Panc1 (cell line): ENCODE data around the gene SOSTDC1. TPM values are rescaled to one million over a fixed set of nuclear protein-coding genes. Genes with fewer than 3 reads are reported as not detected.

Experiments
- ATAC-seq: fragments of 200-7000 bp; cut with Tn5 transposase; 2 replicates; pipeline ENCODE4 v1.9.1; 2020; ENCODE audit warnings: mild to moderate bottlenecking, moderate library complexity
- BruUV-seq: library from RNA; stranded (reverse); fragments of 400-500 nt; replicated peaks from 2 replicates; lab custom pipeline; 2021; lab: Mats Ljungman, UMichigan
- CTCF ChIA-PET: fragments of 300-600 bp; sonication (Branson Sonifier 250); formaldehyde crosslinking; loops from one replicate; lab custom pipeline; 2022; ENCODE audit warnings: antibody characterized with exemption; lab: Charles Lee
- POLR2A ChIA-PET: fragments of 300-600 bp; sonication (Branson Sonifier 250); formaldehyde crosslinking; loops from one replicate; lab custom pipeline; 2022; ENCODE audit warnings: antibody characterized with exemption; lab: Charles Lee
- DNase-seq: peaks from one replicate; pipeline ENCODE4 v3.0.0-alpha.2; 2010; ENCODE audit warnings: low read depth, low spot score
- H3K27ac ChIP-seq: 2 replicates; pipeline ENCODE4 v1.5.1; 2011; ENCODE audit warnings: mild to moderate bottlenecking, low read length, inconsistent platforms
- H3K27me3 ChIP-seq: fragments of 200-500 bp; sonication (Bioruptor generic); 2 replicates; pipeline ENCODE4 v1.6.0; 2014; ENCODE audit warnings: low read length, inconsistent platforms; ENCODE audit not compliant: control insufficient read depth, insufficient read depth
- H3K36me3 ChIP-seq: fragments of 200-500 bp; sonication (Bioruptor generic); 2 replicates; pipeline ENCODE4 v1.5.1; 2014; ENCODE audit warnings: inconsistent platforms, mild to moderate bottlenecking, low read length, moderate library complexity; ENCODE audit not compliant: control insufficient read depth, insufficient read depth
- H3K4me1 ChIP-seq: 2 replicates; pipeline ENCODE4 v1.5.1; 2011; ENCODE audit warnings: inconsistent platforms, mild to moderate bottlenecking, low read length, moderate library complexity; ENCODE audit not compliant: control insufficient read depth, insufficient read depth
- H3K4me3 ChIP-seq, 2 experiments: 2 replicates each; pipeline ENCODE4 v1.5.1; 2011 to 2012; ENCODE audit warnings: low read depth in 2 of 2, low read length in 2 of 2, mild to moderate bottlenecking in 2 of 2, inconsistent platforms in 1 of 2, moderate library complexity in 1 of 2
- H3K9me3 ChIP-seq: fragments of 200-500 bp; sonication (Bioruptor generic); 2 replicates; pipeline ENCODE4 v1.5.1; 2014; ENCODE audit warnings: low read depth, mild to moderate bottlenecking, inconsistent platforms, low read length, moderate library complexity; ENCODE audit not compliant: control insufficient read depth, insufficient read depth
- CTCF ChIP-seq: fragments of 450-650 bp; IDR thresholded peaks from 2 replicates; pipeline ENCODE4 v1.5.1; 2017; ENCODE audit warnings: mild to moderate bottlenecking
- POLR2AphosphoS5 ChIP-seq: IDR thresholded peaks from 2 replicates; pipeline ENCODE4 v1.6.1; 2012; ENCODE audit warnings: mild to moderate bottlenecking, low read depth, low read length, moderate library complexity
- REST ChIP-seq, 2 experiments: IDR thresholded peaks; 2 replicates each; pipeline ENCODE4 v1.6.1; 2011 to 2012; ENCODE audit warnings: low read depth in 2 of 2, control low read depth in 1 of 2, low read length in 1 of 2, mild to moderate bottlenecking in 1 of 2, moderate library complexity in 1 of 2; ENCODE audit not compliant: insufficient read depth in 1 of 2
- SIN3A ChIP-seq: IDR thresholded peaks from 2 replicates; pipeline ENCODE4 v1.6.1; 2012; ENCODE audit warnings: low read depth, mild to moderate bottlenecking, low read length, moderate library complexity, borderline replicate concordance; ENCODE audit not compliant: insufficient read depth
- TCF7L2 ChIP-seq: IDR thresholded peaks from 2 replicates; pipeline ENCODE4 v1.6.1; 2011; ENCODE audit warnings: mild to moderate bottlenecking, low read depth, low read length, inconsistent platforms
- in situ Hi-C: cut with HindIII; loops from 2 replicates; pipeline ENCODE4 v1.10.0; 2016; ENCODE audit warnings: low sequenced_read_pairs, low pct_unique_long_range_greater_than_20kb
- intact Hi-C: fragments of 100-400 bp; cut with micrococcal nuclease; formaldehyde crosslinking; loops from one replicate; pipeline ENCODE4 v1.10.0; 2022; ENCODE audit not compliant: unreplicated experiment
- total RNA-seq: library from RNA; stranded (reverse); gene quantifications from one replicate; pipeline ENCODE4 v1.2.1, GENCODE V29; 2021; ENCODE audit not compliant: unreplicated experiment

SOSTDC1 gene
- total RNA-seq, 1 experiment from 2014 or later = not detected

- POLR2A ChIA-PET = no interaction called here
- ATAC-seq = no peak
Measured at GRCh38 chr7:16462431-16462889, 3.1 kb downstream of the SOSTDC1 start.

GRCh38 chr7:16460789-16461493, 4.6 kb downstream of the SOSTDC1 start:
- no peak for ATAC-seq
- no TSS peak for BruUV-seq
- CTCF ChIA-PET = no interaction called here

More at GRCh38 chr7:16462431-16462889, 3.1 kb downstream of the SOSTDC1 start:
- TF ChIP-seq REST (IDR thresholded peaks at IDR 0.05; ENCODE audit: insufficient read depth in 1 of 2, low read depth in 2 of 2, low read length in 1 of 2) (no peak), SIN3A (no peak), POLR2AphosphoS5 (no peak), TCF7L2 (no peak), CTCF (no peak)
- Histone ChIP-seq H3K36me3 (no peaks in the 10 kb centered on the region), H3K27me3 (peaks cover 10% of the 10 kb centered on the region; the same call in 1 of the 2 replicates), H3K4me1 (no peaks in the 10 kb centered on the region), H3K4me3 (no peak overlapping the region), H3K27ac (no peak overlapping the region), H3K9me3 (no peaks in the 10 kb centered on the region)
- BruUV-seq = no TSS peak
- intact Hi-C loops (no loop called here), in situ Hi-C loops (no loop called here)
- CTCF ChIA-PET = no interaction called here
- no peak for DNase-seq

More at GRCh38 chr7:16460789-16461493, 4.6 kb downstream of the SOSTDC1 start:
- peaks cover 4% of the 10 kb centered on the region; the same call in 1 of the 2 replicates for H3K27me3 ChIP-seq
- DNase-seq = no peak
- intact Hi-C loops = no loop called here
- no peaks in the 10 kb centered on the region for H3K4me1 ChIP-seq
- no peaks in the 10 kb centered on the region for H3K36me3 ChIP-seq
- in situ Hi-C loops = no loop called here
- no peak overlapping the region for H3K4me3 ChIP-seq
- H3K27ac ChIP-seq = no peak overlapping the region
- no peaks in the 10 kb centered on the region for H3K9me3 ChIP-seq
- POLR2A ChIA-PET = no interaction called here
- no peak for TF ChIP-seq TCF7L2
- TF ChIP-seq CTCF = no peak
- TF ChIP-seq POLR2AphosphoS5 = no peak
- TF ChIP-seq SIN3A = no peak
- no peak for TF ChIP-seq REST (IDR thresholded peaks at IDR 0.05; ENCODE audit: insufficient read depth in 1 of 2, low read depth in 2 of 2, low read length in 1 of 2)
